GM12878 (cell line): Measurements from ENCODE around the gene MEIOSIN. TPM values are rescaled to one million over a fixed set of nuclear protein-coding genes. Genes with fewer than 3 reads are reported as not detected.

ENCODE experiments used
- ATAC-seq: fragments of 200-7000 bp; cut with Tn5 transposase; 3 replicates; pipeline ENCODE4 v1.9.1; 2020; ENCODE audit warnings: mild to moderate bottlenecking, moderate library complexity
- BruUV-seq: library from RNA; stranded (reverse); fragments of 400-500 nt; replicated peaks from 2 replicates; lab custom pipeline; 2021; lab: Mats Ljungman, UMichigan
- CTCF ChIA-PET: fragments of 300-600 bp; sonication (Branson Sonifier 250); formaldehyde crosslinking; extraction: SDS; loops from one replicate; lab custom pipeline; 2021; ENCODE audit warnings: inconsistent platforms; lab: Yijun Ruan, JAX
- POLR2A ChIA-PET: fragments of 350-600 bp; formaldehyde crosslinking; extraction: SDS; loops from one replicate; lab custom pipeline; 2021; ENCODE audit warnings: inconsistent platforms; lab: Charles Lee
- RAD21 ChIA-PET: fragments of 300-600 bp; sonication (Branson Sonifier 250); formaldehyde crosslinking; loops from one replicate; lab custom pipeline; 2023; ENCODE audit warnings: antibody characterized with exemption; ENCODE audit not compliant: unreplicated experiment; lab: Charles Lee
- SMC1A ChIA-PET: fragments of 300-600 bp; sonication (Branson Sonifier 250); formaldehyde crosslinking; loops from one replicate; lab custom pipeline; 2023; ENCODE audit not compliant: unreplicated experiment, uncharacterized antibody; lab: Charles Lee
- DNase-seq: peaks from one replicate; pipeline ENCODE4 v3.0.0-alpha.2; 2011; ENCODE audit warnings: low read depth, low spot score
- FAIRE-seq: peaks from 3 replicates; lab custom pipeline; 2011; peaks lifted over from hg19 to GRCh38; lab: Jason Lieb, UNC
- H2AFZ ChIP-seq: 2 replicates; pipeline ENCODE4 v1.6.0; 2011; ENCODE audit warnings: low read depth, low read length, control low read depth; ENCODE audit not compliant: control insufficient read depth
- H3K27ac ChIP-seq: 2 replicates; pipeline ENCODE4 v1.5.1; 2011; ENCODE audit warnings: control low read depth; ENCODE audit not compliant: control insufficient read depth, insufficient read depth
- H3K27me3 ChIP-seq, 2 experiments: replicated peaks in 1 of 2; 2 replicates each; pipeline versions ENCODE4 v1.6.0 to v1.6.1; 2011; ENCODE audit warnings: low read length in 1 of 2; ENCODE audit not compliant: control insufficient read depth in 2 of 2, insufficient read depth in 2 of 2
- H3K36me3 ChIP-seq, 2 experiments: 2 replicates each; pipeline ENCODE4 v1.5.1; 2011; ENCODE audit warnings: low read length in 1 of 2; ENCODE audit not compliant: control insufficient read depth in 2 of 2, insufficient read depth in 2 of 2
- H3K4me1 ChIP-seq: 2 replicates; pipeline ENCODE4 v1.6.1; 2011; ENCODE audit warnings: mild to moderate bottlenecking, low read length, moderate library complexity, mixed read lengths; ENCODE audit not compliant: control insufficient read depth, insufficient read depth
- H3K4me2 ChIP-seq: 2 replicates; pipeline ENCODE4 v1.6.0; 2011; ENCODE audit warnings: control low read depth; ENCODE audit not compliant: control insufficient read depth, insufficient read depth
- H3K4me3 ChIP-seq: fragments of 200-600 bp; sonication (generic); 2 replicates; pipeline ENCODE4 v1.5.1; 2016
- H3K79me2 ChIP-seq: 2 replicates; pipeline ENCODE4 v1.6.0; 2011; ENCODE audit warnings: low read length; ENCODE audit not compliant: control insufficient read depth, insufficient read depth
- H3K9ac ChIP-seq: 2 replicates; pipeline ENCODE4 v1.8.0; 2011; ENCODE audit warnings: low read length, control low read depth, mixed read lengths; ENCODE audit not compliant: control insufficient read depth, insufficient read depth
- H3K9me3 ChIP-seq: replicated peaks from 3 replicates; pipeline ENCODE4 v1.5.1; 2011; ENCODE audit warnings: mild to moderate bottlenecking, low read length; ENCODE audit not compliant: control insufficient read depth, insufficient read depth
- H4K20me1 ChIP-seq: 2 replicates; pipeline ENCODE4 v1.6.0; 2011; ENCODE audit not compliant: control insufficient read depth, insufficient read depth
- BMI1 ChIP-seq: fragments of 450-650 bp; IDR thresholded peaks from 2 replicates; pipeline ENCODE4 v1.6.1; 2016; ENCODE audit warnings: mild to moderate bottlenecking, moderate library complexity, borderline replicate concordance
- BRCA1 ChIP-seq: IDR thresholded peaks from 2 replicates; pipeline ENCODE4 v1.6.1; 2011; ENCODE audit warnings: low read depth, low read length, improper control_type of control experiment
- CBFB ChIP-seq: IDR thresholded peaks from 2 replicates; pipeline ENCODE4 v1.6.1; 2016; ENCODE audit warnings: antibody characterized with exemption, low read depth
- HDGF ChIP-seq: fragments of 450-650 bp; IDR thresholded peaks from 2 replicates; pipeline ENCODE4 v1.6.1; 2016; ENCODE audit warnings: antibody characterized with exemption
- KDM1A ChIP-seq: fragments of 200-600 bp; sonication (generic); IDR thresholded peaks from 2 replicates; pipeline ENCODE4 v1.6.1; 2016; ENCODE audit warnings: borderline replicate concordance
- MEF2A ChIP-seq: IDR thresholded peaks from 2 replicates; pipeline ENCODE4 v1.6.1; 2011; ENCODE audit warnings: low read depth, mild to moderate bottlenecking, low read length, moderate library complexity; ENCODE audit not compliant: insufficient read depth
- PML ChIP-seq: IDR thresholded peaks from 2 replicates; pipeline ENCODE4 v1.6.1; 2012; ENCODE audit warnings: low read length, inconsistent platforms
- RB1 ChIP-seq: fragments of 450-650 bp; formaldehyde crosslinking; IDR thresholded peaks from 2 replicates; pipeline ENCODE4 v1.6.1; 2017; ENCODE audit warnings: mild to moderate bottlenecking, borderline replicate concordance
- SIN3A ChIP-seq: IDR thresholded peaks from 2 replicates; pipeline ENCODE4 v1.6.1; 2012; ENCODE audit warnings: low read depth, low read length, improper control_type of control experiment
- STAT3 ChIP-seq: IDR thresholded peaks from 2 replicates; pipeline ENCODE4 v1.6.1; 2011; ENCODE audit warnings: low read depth, low read length, improper control_type of control experiment
- TARDBP ChIP-seq: IDR thresholded peaks from 2 replicates; pipeline ENCODE4 v1.6.1; 2016; ENCODE audit warnings: borderline replicate concordance
- TCF12 ChIP-seq: IDR thresholded peaks from 2 replicates; pipeline ENCODE4 v1.6.1; 2011; ENCODE audit warnings: low read depth, mild to moderate bottlenecking, low read length
- WRNIP1 ChIP-seq: IDR thresholded peaks from 2 replicates; pipeline ENCODE4 v1.6.1; 2011; ENCODE audit warnings: low read depth, low read length, improper control_type of control experiment, borderline replicate concordance
- ZNF24 ChIP-seq: fragments of 450-650 bp; IDR thresholded peaks from 2 replicates; pipeline ENCODE4 v1.6.1; 2017; ENCODE audit warnings: antibody characterized with exemption, mild to moderate bottlenecking
- WGBS: methylation state at CpG from one replicate; pipeline ENCODE4 v1.1.6; 2016; ENCODE audit warnings: low lambda C conversion rate; ENCODE audit not compliant: insufficient replicate concordance, insufficient coverage; ENCODE audit errors: missing lambda C conversion rate; 5-methylcytosine and 5-hydroxymethylcytosine counted together
- in situ Hi-C: fragments of 300-500 bp; cut with MboI; formaldehyde crosslinking; loops from 9 replicates; pipeline ENCODE4 v1.14.3; 2018; ENCODE audit warnings: mixed read lengths
- intact Hi-C: fragments of 100-400 bp; cut with micrococcal nuclease; formaldehyde crosslinking; loops from one replicate; pipeline ENCODE4 v1.14.2; 2022; ENCODE audit not compliant: unreplicated experiment
- polyA plus RNA-seq, 11 experiments: library from polyadenylated mRNA; depleted of rRNA in 4 of 11; unstranded in 6 of 11; stranded (reverse) in 5 of 11; fragments of >200 nt; fragmentation: Nextera tagmentation in 4 of 11; fragmentation: Illumina TruSeq in 1 of 11; extraction: Ambion mirVana in 4 of 11; extraction: Trizol in 1 of 11; gene quantifications; 1 replicate in 1 of 11; 2 replicates in 10 of 11; pipeline versions ENCODE4 v1.2.1 to v1.2.3, GENCODE V29; 2011 to 2016; ENCODE audit warnings: inconsistent platforms in 2 of 11, missing spikeins in 2 of 11, low read depth in 1 of 11
- total RNA-seq, 4 experiments: library from RNA; depleted of rRNA in 3 of 4; stranded (reverse); fragments of >200 nt in 3 of 4; fragmentation: Illumina TruSeq in 1 of 4; extraction: Trizol in 1 of 4; gene quantifications; 2 replicates each; pipeline versions ENCODE4 v1.2.1 to v1.2.3, GENCODE V29; 2013 to 2021
- TF ChIP-seq, protein P1 (sequence below): fragments of 450-650 bp; formaldehyde crosslinking; IDR thresholded peaks from 2 replicates; pipeline ENCODE4 v1.4.0; 2020; ENCODE audit warnings: mild to moderate bottlenecking, moderate library complexity
- TF ChIP-seq, protein P2 (sequence below): fragments of 450-650 bp; IDR thresholded peaks from 2 replicates; pipeline ENCODE4 v1.6.1; 2017; ENCODE audit warnings: mild to moderate bottlenecking, moderate library complexity

Gene MEIOSIN
- total and polyA plus RNA-seq, 10 of the 15 experiments (the other 5 are each of a cell fraction or from before 2014, with no cell fraction given) = 0.05 to 0.66 (median 0.14) TPM; not detected in 4

DNA sequence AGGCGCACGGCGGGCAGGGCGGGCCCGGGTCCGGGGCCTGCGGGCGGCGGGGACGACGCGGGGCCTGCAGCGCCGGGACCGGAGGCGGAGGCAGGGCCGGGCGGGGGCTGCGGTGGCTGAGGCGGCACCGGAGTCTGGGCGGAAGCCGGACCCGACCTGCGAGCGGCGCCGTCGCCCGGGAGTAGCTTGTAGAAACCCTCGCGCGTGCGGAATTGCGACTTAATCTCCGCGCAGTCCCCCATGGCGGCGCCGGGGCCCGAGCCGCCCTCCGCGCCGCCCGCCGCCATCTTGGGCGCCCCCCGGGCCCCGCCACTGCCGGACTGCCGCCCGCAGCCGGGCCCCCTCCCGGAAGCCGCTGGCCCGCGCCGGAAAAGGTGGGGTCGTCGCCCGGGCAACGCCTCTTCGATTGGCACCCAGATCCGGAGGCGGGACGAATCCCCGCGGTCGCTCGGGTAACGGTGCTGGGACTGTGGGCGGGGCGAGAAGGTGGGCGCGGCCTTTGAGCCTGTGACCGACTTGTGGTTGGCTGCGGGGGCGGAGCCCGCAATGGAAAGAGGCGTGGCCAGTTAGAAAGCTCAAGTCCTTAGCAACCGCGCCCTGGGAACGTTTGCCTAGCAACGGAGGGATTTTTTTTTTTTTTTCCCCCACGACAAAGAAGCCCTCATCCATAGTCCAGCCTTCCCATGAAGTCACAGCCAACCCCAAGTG, 59.4 kb downstream of the MEIOSIN start, which contains the start of gene DMWD:
Gene DMWD (minus strand): TSS at position 376 of the 708 bp plus-strand sequence. CDS start 89 bp downstream, at position 287.
- in situ Hi-C loops (no loop called here), intact Hi-C loops (loop anchor here (2.0 kb wide), 1 partner anchor 24 kb away; the partner anchor contains the start of gene SIX5)
- Histone ChIP-seq H4K20me1 (no peaks in the 10 kb centered on the region), H3K4me3 (peak within 1 kb of the TSS; percentile 98), H3K9me3 (no peaks in the 10 kb centered on the region), H3K79me2 (peaks cover 19% of the 10 kb centered on the region), H3K4me2 (peak within 1 kb of the TSS; percentile 32), H3K27me3 (no peaks in the 10 kb centered on the region), H3K4me1 (peaks cover 14% of the 10 kb centered on the region), H3K9ac (peak within 1 kb of the TSS; percentile 74), H2AFZ (peak within 1 kb of the TSS; percentile 69), H3K36me3 (peaks cover 0 to 12% of the 10 kb centered on the region in 2 experiments; a peak in 3 of 4 replicates), H3K27ac (peak within 1 kb of the TSS; percentile 72)
- FAIRE-seq (peak; percentile 99), DNase-seq (peak; percentile 81), ATAC-seq (peak; percentile 95)
- WGBS = 1% methylated on average over 63 of the region's 86 CpGs
- ChIA-PET RAD21 (interaction anchor here (0.5 to 2.7 kb wide), 8 partner anchors 14 to 387 kb away, joined by 3 to 18 read pairs (median 4); partner anchors contain the start of genes FOXA3, IRF2BP1, QPCTL and SIX5), SMC1A (interaction anchor here (0.7 to 1.4 kb wide), 3 partner anchors 22 to 76 kb away, joined by 3 to 7 read pairs (median 5); partner anchors contain the start of gene SIX5), POLR2A (interaction anchor here (0.5 to 2.9 kb wide), 10 partner anchors 11 to 368 kb away, joined by 3 to 20 read pairs (median 3); partner anchors contain the start of gene SIX5), CTCF (interaction anchor here (0.6 to 3.1 kb wide), 10 partner anchors 13 to 100 kb away, joined by 3 to 13 read pairs (median 4); partner anchors contain the start of genes QPCTL and SIX5)
- BruUV-seq = no TSS peak
- TF ChIP-seq SIN3A (peak; percentile 55; the same call in 1 of the 2 replicates), PML (no peak), TARDBP (no peak), KDM1A (no peak), MEF2A (0 out of 2 replicates have a peak, but pooled peaks have one; percentile 33), BMI1 (peak; percentile 99), RB1 (peak; percentile 60; the same call in 1 of the 2 replicates), HDGF (peak; percentile 95), BRCA1 (no peak), WRNIP1 (no peak), CBFB (peak; percentile 82; the same call in 1 of the 2 replicates), ZNF24 (no peak), STAT3 (no peak), TCF12 (no peak)
- TF ChIP-seq, protein P1, sequence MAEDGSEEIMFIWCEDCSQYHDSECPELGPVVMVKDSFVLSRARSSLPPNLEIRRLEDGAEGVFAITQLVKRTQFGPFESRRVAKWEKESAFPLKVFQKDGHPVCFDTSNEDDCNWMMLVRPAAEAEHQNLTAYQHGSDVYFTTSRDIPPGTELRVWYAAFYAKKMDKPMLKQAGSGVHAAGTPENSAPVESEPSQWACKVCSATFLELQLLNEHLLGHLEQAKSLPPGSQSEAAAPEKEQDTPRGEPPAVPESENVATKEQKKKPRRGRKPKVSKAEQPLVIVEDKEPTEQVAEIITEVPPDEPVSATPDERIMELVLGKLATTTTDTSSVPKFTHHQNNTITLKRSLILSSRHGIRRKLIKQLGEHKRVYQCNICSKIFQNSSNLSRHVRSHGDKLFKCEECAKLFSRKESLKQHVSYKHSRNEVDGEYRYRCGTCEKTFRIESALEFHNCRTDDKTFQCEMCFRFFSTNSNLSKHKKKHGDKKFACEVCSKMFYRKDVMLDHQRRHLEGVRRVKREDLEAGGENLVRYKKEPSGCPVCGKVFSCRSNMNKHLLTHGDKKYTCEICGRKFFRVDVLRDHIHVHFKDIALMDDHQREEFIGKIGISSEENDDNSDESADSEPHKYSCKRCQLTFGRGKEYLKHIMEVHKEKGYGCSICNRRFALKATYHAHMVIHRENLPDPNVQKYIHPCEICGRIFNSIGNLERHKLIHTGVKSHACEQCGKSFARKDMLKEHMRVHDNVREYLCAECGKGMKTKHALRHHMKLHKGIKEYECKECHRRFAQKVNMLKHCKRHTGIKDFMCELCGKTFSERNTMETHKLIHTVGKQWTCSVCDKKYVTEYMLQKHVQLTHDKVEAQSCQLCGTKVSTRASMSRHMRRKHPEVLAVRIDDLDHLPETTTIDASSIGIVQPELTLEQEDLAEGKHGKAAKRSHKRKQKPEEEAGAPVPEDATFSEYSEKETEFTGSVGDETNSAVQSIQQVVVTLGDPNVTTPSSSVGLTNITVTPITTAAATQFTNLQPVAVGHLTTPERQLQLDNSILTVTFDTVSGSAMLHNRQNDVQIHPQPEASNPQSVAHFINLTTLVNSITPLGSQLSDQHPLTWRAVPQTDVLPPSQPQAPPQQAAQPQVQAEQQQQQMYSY = no peak
- TF ChIP-seq, protein P2, sequence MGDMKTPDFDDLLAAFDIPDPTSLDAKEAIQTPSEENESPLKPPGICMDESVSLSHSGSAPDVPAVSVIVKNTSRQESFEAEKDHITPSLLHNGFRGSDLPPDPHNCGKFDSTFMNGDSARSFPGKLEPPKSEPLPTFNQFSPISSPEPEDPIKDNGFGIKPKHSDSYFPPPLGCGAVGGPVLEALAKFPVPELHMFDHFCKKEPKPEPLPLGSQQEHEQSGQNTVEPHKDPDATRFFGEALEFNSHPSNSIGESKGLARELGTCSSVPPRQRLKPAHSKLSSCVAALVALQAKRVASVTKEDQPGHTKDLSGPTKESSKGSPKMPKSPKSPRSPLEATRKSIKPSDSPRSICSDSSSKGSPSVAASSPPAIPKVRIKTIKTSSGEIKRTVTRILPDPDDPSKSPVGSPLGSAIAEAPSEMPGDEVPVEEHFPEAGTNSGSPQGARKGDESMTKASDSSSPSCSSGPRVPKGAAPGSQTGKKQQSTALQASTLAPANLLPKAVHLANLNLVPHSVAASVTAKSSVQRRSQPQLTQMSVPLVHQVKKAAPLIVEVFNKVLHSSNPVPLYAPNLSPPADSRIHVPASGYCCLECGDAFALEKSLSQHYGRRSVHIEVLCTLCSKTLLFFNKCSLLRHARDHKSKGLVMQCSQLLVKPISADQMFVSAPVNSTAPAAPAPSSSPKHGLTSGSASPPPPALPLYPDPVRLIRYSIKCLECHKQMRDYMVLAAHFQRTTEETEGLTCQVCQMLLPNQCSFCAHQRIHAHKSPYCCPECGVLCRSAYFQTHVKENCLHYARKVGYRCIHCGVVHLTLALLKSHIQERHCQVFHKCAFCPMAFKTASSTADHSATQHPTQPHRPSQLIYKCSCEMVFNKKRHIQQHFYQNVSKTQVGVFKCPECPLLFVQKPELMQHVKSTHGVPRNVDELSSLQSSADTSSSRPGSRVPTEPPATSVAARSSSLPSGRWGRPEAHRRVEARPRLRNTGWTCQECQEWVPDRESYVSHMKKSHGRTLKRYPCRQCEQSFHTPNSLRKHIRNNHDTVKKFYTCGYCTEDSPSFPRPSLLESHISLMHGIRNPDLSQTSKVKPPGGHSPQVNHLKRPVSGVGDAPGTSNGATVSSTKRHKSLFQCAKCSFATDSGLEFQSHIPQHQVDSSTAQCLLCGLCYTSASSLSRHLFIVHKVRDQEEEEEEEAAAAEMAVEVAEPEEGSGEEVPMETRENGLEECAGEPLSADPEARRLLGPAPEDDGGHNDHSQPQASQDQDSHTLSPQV = no peak
